DMS153 (cell line): ENCODE measurements around the gene PLEKHM3.

Source experiments
- DNase-seq: peaks from one replicate; lab custom pipeline; 2025; lab: John Stamatoyannopoulos, UW

The PLEKHM3 gene

GRCh38 chr2:207944979-207945600, 80.2 kb downstream of the PLEKHM3 start:
- DNase-seq: no peak

- DNase-seq: no peak
Measured at GRCh38 chr2:207944334-207944733, 81.0 kb downstream of the PLEKHM3 start.

- DNase-seq: peak; percentile 40
Measured at GRCh38 chr2:207939342-207940108, 85.8 kb downstream of the PLEKHM3 start.

- no peak for DNase-seq
Measured at GRCh38 chr2:207938886-207939285, 86.4 kb downstream of the PLEKHM3 start.

- no peak for DNase-seq
Measured at GRCh38 chr2:207938415-207938814, 86.9 kb downstream of the PLEKHM3 start.

GRCh38 chr2:207937823-207938222, 87.5 kb downstream of the PLEKHM3 start:
- DNase-seq: no peak

- no peak for DNase-seq
Measured at GRCh38 chr2:207937253-207937652, 88.1 kb downstream of the PLEKHM3 start.

- no peak for DNase-seq
Measured at GRCh38 chr2:207936380-207936779, 88.9 kb downstream of the PLEKHM3 start.

- DNase-seq: no peak
Measured at GRCh38 chr2:207935991-207936370, 89.3 kb downstream of the PLEKHM3 start.

- no peak for DNase-seq
Measured at GRCh38 chr2:207935121-207935990, 90.0 kb downstream of the PLEKHM3 start.

GRCh38 chr2:207934720-207935119, 90.6 kb downstream of the PLEKHM3 start:
- no peak for DNase-seq

GRCh38 chr2:207933396-207934065, 91.8 kb downstream of the PLEKHM3 start:
- DNase-seq: peak; percentile 21

GRCh38 chr2:207932106-207932505, 93.2 kb downstream of the PLEKHM3 start:
- no peak for DNase-seq

GRCh38 chr2:207930747-207931146, 94.6 kb downstream of the PLEKHM3 start:
- DNase-seq: peak; percentile 95

- no peak for DNase-seq
Measured at GRCh38 chr2:207929923-207930322, 95.4 kb downstream of the PLEKHM3 start.

- DNase-seq: no peak
Measured at GRCh38 chr2:207928079-207928478, 97.2 kb downstream of the PLEKHM3 start.

GRCh38 chr2:207926989-207927300, 98.4 kb downstream of the PLEKHM3 start:
- no peak for DNase-seq

- peak; percentile 58 for DNase-seq
Measured at GRCh38 chr2:207926133-207926988, 99.0 kb downstream of the PLEKHM3 start.

- DNase-seq: no peak
Measured at GRCh38 chr2:207925601-207926000, 99.7 kb downstream of the PLEKHM3 start.

- DNase-seq: no peak
Measured at GRCh38 chr2:207921606-207922005, 103.7 kb downstream of the PLEKHM3 start.

- DNase-seq: no peak
Measured at GRCh38 chr2:207920721-207921120, 104.6 kb downstream of the PLEKHM3 start.
